CD4-positive, alpha-beta T cell (primary cell): Measurements from ENCODE around the gene HK3. TPM values are rescaled to one million over a fixed set of nuclear protein-coding genes. Genes with fewer than 3 reads are reported as not detected.

ENCODE experiments used
- ATAC-seq: fragments of 200-7000 bp; cut with Tn5 transposase; one replicate; pipeline ENCODE4 v1.10.0; 2022; ENCODE audit warnings: mild to moderate bottlenecking; ENCODE audit not compliant: poor library complexity
- CTCF ChIA-PET: fragments of 350-600 bp; sonication (Branson Sonifier 250); formaldehyde crosslinking; loops from one replicate; lab custom pipeline; 2021; ENCODE audit warnings: antibody characterized with exemption, inconsistent platforms; lab: Charles Lee
- POLR2A ChIA-PET: fragments of 350-600 bp; sonication (Branson Sonifier 250); formaldehyde crosslinking; loops from one replicate; lab custom pipeline; 2021; ENCODE audit warnings: antibody characterized with exemption, inconsistent platforms; lab: Charles Lee
- DNase-seq, 14 experiments: peaks; one replicate each; pipeline ENCODE4 v3.0.0-alpha.2; 2013 to 2020; ENCODE audit warnings: mixed read lengths in 2 of 14
- H3K27ac ChIP-seq, 2 donors: one replicate each; pipeline versions ENCODE4 v1.5.1 to v1.7.0; 2013; ENCODE audit warnings: low read length in 2 of 2, low read depth in 1 of 2, mild to moderate bottlenecking in 1 of 2
- H3K27me3 ChIP-seq, 2 experiments: 1 replicate in 1 of 2; 2 replicates in 1 of 2; pipeline versions ENCODE4 v1.6.1 to v1.7.0; 2013; ENCODE audit warnings: low read length in 2 of 2, control low read depth in 1 of 2, mild to moderate bottlenecking in 1 of 2, moderate library complexity in 1 of 2; ENCODE audit not compliant: insufficient read depth in 2 of 2, control insufficient read depth in 1 of 2
- H3K36me3 ChIP-seq: one replicate; pipeline ENCODE4 v1.6.1; 2013; ENCODE audit warnings: low read length, control low read depth; ENCODE audit not compliant: insufficient read depth
- H3K4me1 ChIP-seq: one replicate; pipeline ENCODE4 v1.6.1; 2013; ENCODE audit warnings: low read length, control low read depth; ENCODE audit not compliant: insufficient read depth
- H3K4me3 ChIP-seq: one replicate; pipeline ENCODE4 v1.5.1; 2013; ENCODE audit warnings: mild to moderate bottlenecking, low read length, moderate library complexity
- H3K9me3 ChIP-seq, 2 experiments: 1 replicate in 1 of 2; 2 replicates in 1 of 2; pipeline versions ENCODE4 v1.6.1 to v1.7.0; 2013; ENCODE audit warnings: low read length in 2 of 2, mild to moderate bottlenecking in 2 of 2, control low read depth in 1 of 2, moderate library complexity in 1 of 2; ENCODE audit not compliant: control insufficient read depth in 1 of 2, insufficient read depth in 1 of 2
- H3K27ac Mint-ChIP-seq: one replicate; pipeline ENCODE4 v1.8.0; 2020; ENCODE audit warnings: mixed read lengths
- H3K27me3 Mint-ChIP-seq: one replicate; pipeline ENCODE4 v1.8.0; 2021; ENCODE audit warnings: mixed read lengths
- H3K36me3 Mint-ChIP-seq: one replicate; pipeline ENCODE4 v1.8.0; 2021; ENCODE audit warnings: low read depth, mixed read lengths
- H3K4me1 Mint-ChIP-seq: one replicate; pipeline ENCODE4 v1.8.0; 2021; ENCODE audit warnings: low read depth, mixed read lengths
- H3K4me3 Mint-ChIP-seq: one replicate; pipeline ENCODE4 v1.8.0; 2020; ENCODE audit warnings: mild to moderate bottlenecking, mixed read lengths
- H3K9me3 Mint-ChIP-seq: one replicate; pipeline ENCODE4 v1.8.0; 2020; ENCODE audit warnings: mixed read lengths
- CTCF ChIP-seq: fragments of 200-600 bp; IDR thresholded peaks from one replicate; pipeline ENCODE4 v1.8.0; 2022; ENCODE audit warnings: antibody characterized with exemption, mild to moderate bottlenecking
- intact Hi-C, 2 experiments: fragments of 100-400 bp; cut with DNase I in 1 of 2; cut with micrococcal nuclease in 1 of 2; formaldehyde crosslinking; loops; one replicate each; pipeline versions ENCODE4 v1.15.1 to v1.9.0; 2023 to 2025; cut with DNase I, micrococcal nuclease
- total RNA-seq, 174 experiments: library from RNA in 2 of 174; stranded (reverse) in 2 of 174; gene quantifications; one replicate each; pipeline ENCODE4 v1.2.3 and lab custom pipeline; 2021 to 2026

HK3 gene
- total RNA-seq, 2 experiments from 2014 or later = 0.74 to 1.2 TPM

- DNase-seq (no peak), ATAC-seq (no peak)
- no peaks in the 10 kb centered on the region for H3K4me1 ChIP-seq
- Mint-ChIP-seq H3K27ac (no peak overlapping the region), H3K4me1 (no peaks in the 10 kb centered on the region), H3K36me3 (no peaks in the 10 kb centered on the region), H3K4me3 (no peak overlapping the region), H3K27me3 (peaks cover 44% of the 10 kb centered on the region), H3K9me3 (no peaks in the 10 kb centered on the region)
- H3K27me3 ChIP-seq = peaks cover 11 to 12% of the 10 kb centered on the region in 2 experiments
- CTCF ChIA-PET = no interaction called here
- no peak for TF ChIP-seq CTCF
- no peaks in the 10 kb centered on the region for H3K36me3 ChIP-seq
- H3K9me3 ChIP-seq = peaks cover 0 to 31% of the 10 kb centered on the region in 2 experiments
- intact Hi-C loops = no loop called here
- H3K27ac ChIP-seq = no peak overlapping the region
- no peak overlapping the region for H3K4me3 ChIP-seq
- POLR2A ChIA-PET = no interaction called here
These were observed 67.7 kb downstream of the HK3 start for GRCh38 chr5:176831425-176831824.

- H3K27ac ChIP-seq = no peak overlapping the region
- Mint-ChIP-seq H3K27ac (no peak overlapping the region), H3K27me3 (peaks cover 41% of the 10 kb centered on the region), H3K9me3 (no peaks in the 10 kb centered on the region), H3K36me3 (no peaks in the 10 kb centered on the region), H3K4me3 (no peak overlapping the region), H3K4me1 (no peaks in the 10 kb centered on the region)
- H3K9me3 ChIP-seq = peaks cover 0 to 31% of the 10 kb centered on the region in 2 experiments
- TF ChIP-seq CTCF = no peak
- ChIA-PET CTCF (no interaction called here), POLR2A (no interaction called here)
- ATAC-seq (no peak), DNase-seq (no peak)
- intact Hi-C loops = no loop called here
- no peaks in the 10 kb centered on the region for H3K36me3 ChIP-seq
- H3K4me3 ChIP-seq = no peak overlapping the region
- no peaks in the 10 kb centered on the region for H3K4me1 ChIP-seq
- peaks cover 11 to 12% of the 10 kb centered on the region in 2 experiments for H3K27me3 ChIP-seq
These were observed 68.1 kb downstream of the HK3 start for GRCh38 chr5:176830995-176831423.

Other genes with a start within 250 kb of the HK3 start
- gene UNC5A, start 88.8 kb downstream of the HK3 start, total RNA-seq = not detected
- 10 to 100 TPM; 42.3 to 50.8 TPM for gene UIMC1, start 107.4 kb upstream of the HK3 start, total RNA-seq
- 10 to 100 TPM; 14.3 to 19.0 TPM for gene ZNF346, start 123.3 kb upstream of the HK3 start, total RNA-seq
- gene FGFR4, start 187.6 kb upstream of the HK3 start, total RNA-seq = 1 to 10 TPM; 2.8 to 3.1 TPM
- gene NSD1, start 234.4 kb upstream of the HK3 start, total RNA-seq = 10 to 100 TPM; 87.6 to 93.3 TPM